ENCODE measurements around the gene CRY2.

CRY2 gene

DNA sequence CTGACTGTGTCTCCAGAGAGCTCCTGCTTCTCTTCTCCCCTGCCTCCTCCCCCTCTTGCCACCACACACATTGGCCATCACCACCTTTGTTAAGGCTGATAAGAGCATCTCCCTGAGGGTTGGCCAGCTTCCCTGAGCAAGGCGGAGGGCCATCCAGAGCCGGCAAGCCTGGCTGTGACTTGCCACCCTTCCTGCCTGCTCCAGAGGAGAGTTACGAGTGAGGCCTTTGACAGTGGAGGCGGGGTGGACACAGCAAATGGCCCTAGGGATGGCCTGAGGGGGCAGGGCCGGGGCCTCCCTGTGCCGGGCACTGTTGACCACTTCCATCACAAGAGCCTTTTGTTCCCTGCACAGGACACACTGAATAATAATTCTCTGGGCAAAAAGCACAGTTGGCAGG lies 54.4 kb downstream of the CRY2 start:
- no peak for ATAC-seq
- TF ChIP-seq TCF4 (CRISPR knock-in tag; IDR thresholded peaks at IDR 0.05; ENCODE audit: borderline replicate concordance) = no peak
- no peak for TF ChIP-seq ZNF70 (CRISPR knock-in tag; IDR thresholded peaks at IDR 0.05)
- no peak for TF ChIP-seq PATZ1 (CRISPR knock-in tag; IDR thresholded peaks at IDR 0.05; ENCODE audit: borderline replicate concordance)
- no peak for TF ChIP-seq OSR1 (CRISPR knock-in tag; IDR thresholded peaks at IDR 0.05)
- TF ChIP-seq TOX (CRISPR knock-in tag; IDR thresholded peaks at IDR 0.05; ENCODE audit: borderline replicate concordance) = no peak
- no peak for TF ChIP-seq ZFP3 (CRISPR knock-in tag; IDR thresholded peaks at IDR 0.05)
- TF ChIP-seq PPARA (CRISPR knock-in tag; IDR thresholded peaks at IDR 0.05; ENCODE audit: borderline replicate concordance) = no peak
- no peak for TF ChIP-seq CSDC2 (CRISPR knock-in tag; IDR thresholded peaks at IDR 0.05)

GRCh38 chr11:45902452-45903380 lies 55.4 kb downstream of the CRY2 start:
- no peak for ATAC-seq
- no peak for TF ChIP-seq ISL1 (CRISPR knock-in tag; IDR thresholded peaks at IDR 0.05)
- no peak for TF ChIP-seq ESRRG (CRISPR knock-in tag; IDR thresholded peaks at IDR 0.05)
- no peak for TF ChIP-seq TCF4 (CRISPR knock-in tag; IDR thresholded peaks at IDR 0.05; ENCODE audit: borderline replicate concordance)
- no peak for TF ChIP-seq PPARA (CRISPR knock-in tag; IDR thresholded peaks at IDR 0.05; ENCODE audit: borderline replicate concordance)
- no peak for TF ChIP-seq POU6F1 (CRISPR knock-in tag; IDR thresholded peaks at IDR 0.05; ENCODE audit: borderline replicate concordance, low read depth)

DNA sequence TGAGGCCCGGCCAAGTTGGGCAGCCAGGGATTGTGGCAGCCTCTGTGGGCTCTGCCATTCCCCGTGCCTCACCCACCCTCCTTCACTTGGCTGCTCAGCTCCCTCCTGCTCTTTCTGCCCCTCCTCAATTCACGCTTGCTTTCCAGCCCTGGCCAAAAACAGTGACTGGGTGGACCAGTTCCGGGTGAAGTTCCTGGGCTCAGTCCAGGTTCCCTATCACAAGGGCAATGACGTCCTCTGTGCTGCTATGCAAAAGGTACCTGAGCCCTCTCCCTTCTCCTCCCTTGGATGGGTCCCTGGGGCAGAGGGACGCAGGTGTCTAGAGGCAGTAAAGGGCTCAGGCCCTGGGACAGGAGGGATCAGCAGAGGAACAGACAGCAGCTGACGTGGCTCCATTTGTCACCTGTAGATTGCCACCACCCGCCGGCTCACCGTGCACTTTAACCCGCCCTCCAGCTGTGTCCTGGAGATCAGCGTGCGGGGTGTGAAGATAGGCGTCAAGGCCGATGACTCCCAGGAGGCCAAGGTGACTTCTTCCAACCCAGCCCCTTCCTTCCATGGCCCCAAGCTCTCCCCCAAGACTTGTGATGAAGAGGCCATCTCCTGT lies 57.1 kb downstream of the CRY2 start:
- no peak for TF ChIP-seq ESRRG (CRISPR knock-in tag; IDR thresholded peaks at IDR 0.05)
- TF ChIP-seq, protein P1, sequence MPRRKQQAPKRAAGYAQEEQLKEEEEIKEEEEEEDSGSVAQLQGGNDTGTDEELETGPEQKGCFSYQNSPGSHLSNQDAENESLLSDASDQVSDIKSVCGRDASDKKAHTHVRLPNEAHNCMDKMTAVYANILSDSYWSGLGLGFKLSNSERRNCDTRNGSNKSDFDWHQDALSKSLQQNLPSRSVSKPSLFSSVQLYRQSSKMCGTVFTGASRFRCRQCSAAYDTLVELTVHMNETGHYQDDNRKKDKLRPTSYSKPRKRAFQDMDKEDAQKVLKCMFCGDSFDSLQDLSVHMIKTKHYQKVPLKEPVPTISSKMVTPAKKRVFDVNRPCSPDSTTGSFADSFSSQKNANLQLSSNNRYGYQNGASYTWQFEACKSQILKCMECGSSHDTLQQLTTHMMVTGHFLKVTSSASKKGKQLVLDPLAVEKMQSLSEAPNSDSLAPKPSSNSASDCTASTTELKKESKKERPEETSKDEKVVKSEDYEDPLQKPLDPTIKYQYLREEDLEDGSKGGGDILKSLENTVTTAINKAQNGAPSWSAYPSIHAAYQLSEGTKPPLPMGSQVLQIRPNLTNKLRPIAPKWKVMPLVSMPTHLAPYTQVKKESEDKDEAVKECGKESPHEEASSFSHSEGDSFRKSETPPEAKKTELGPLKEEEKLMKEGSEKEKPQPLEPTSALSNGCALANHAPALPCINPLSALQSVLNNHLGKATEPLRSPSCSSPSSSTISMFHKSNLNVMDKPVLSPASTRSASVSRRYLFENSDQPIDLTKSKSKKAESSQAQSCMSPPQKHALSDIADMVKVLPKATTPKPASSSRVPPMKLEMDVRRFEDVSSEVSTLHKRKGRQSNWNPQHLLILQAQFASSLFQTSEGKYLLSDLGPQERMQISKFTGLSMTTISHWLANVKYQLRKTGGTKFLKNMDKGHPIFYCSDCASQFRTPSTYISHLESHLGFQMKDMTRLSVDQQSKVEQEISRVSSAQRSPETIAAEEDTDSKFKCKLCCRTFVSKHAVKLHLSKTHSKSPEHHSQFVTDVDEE (CRISPR knock-in tag; IDR thresholded peaks at IDR 0.05) = no peak
- no peak for TF ChIP-seq ZC3H10 (CRISPR knock-in tag; IDR thresholded peaks at IDR 0.05)
- no peak for TF ChIP-seq RARB (CRISPR knock-in tag; IDR thresholded peaks at IDR 0.05)
- ATAC-seq = no peak

DNA sequence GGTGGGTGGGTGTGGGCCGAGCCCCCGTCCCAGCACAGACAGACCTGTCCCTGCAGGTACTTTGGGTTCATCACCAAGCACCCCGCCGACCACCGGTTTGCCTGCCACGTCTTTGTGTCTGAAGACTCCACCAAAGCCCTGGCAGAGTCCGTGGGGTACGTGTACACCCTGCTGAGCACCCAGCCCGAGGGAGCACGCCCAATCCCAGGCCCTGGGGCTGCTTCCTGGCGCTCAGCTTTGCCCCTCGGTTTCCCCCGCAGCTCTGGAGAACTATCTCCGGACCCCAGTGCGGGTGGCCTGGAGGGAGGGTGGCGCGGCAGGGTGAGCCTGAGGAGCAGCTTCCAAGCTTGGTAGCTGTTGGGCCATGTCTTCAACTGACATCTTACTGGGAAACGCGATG lies 57.8 kb downstream of the CRY2 start:
- ATAC-seq = no peak
- TF ChIP-seq GLIS3 (CRISPR knock-in tag; IDR thresholded peaks at IDR 0.05) (no peak), CSDC2 (CRISPR knock-in tag; IDR thresholded peaks at IDR 0.05) (no peak), ESRRG (CRISPR knock-in tag; IDR thresholded peaks at IDR 0.05) (no peak), TCF4 (CRISPR knock-in tag; IDR thresholded peaks at IDR 0.05; ENCODE audit: borderline replicate concordance) (no peak), ZNF565 (CRISPR knock-in tag; conservative IDR thresholded peaks at IDR 0.05; ENCODE audit: low read depth) (no peak), PATZ1 (CRISPR knock-in tag; IDR thresholded peaks at IDR 0.05; ENCODE audit: borderline replicate concordance) (no peak), ZNF8 (CRISPR knock-in tag; IDR thresholded peaks at IDR 0.05) (no peak), CSRNP3 (CRISPR knock-in tag; IDR thresholded peaks at IDR 0.05) (no peak), ZFP3 (CRISPR knock-in tag; IDR thresholded peaks at IDR 0.05) (no peak), ZFP30 (CRISPR knock-in tag; IDR thresholded peaks at IDR 0.05) (no peak), ISL1 (CRISPR knock-in tag; IDR thresholded peaks at IDR 0.05) (no peak), ZNF70 (CRISPR knock-in tag; IDR thresholded peaks at IDR 0.05) (no peak)
- TF ChIP-seq, protein P1 (CRISPR knock-in tag; IDR thresholded peaks at IDR 0.05) = no peak

All from SK-N-SH treated with all-trans-retinoic acid at 6 μM for 48 hours (cell line).